HCT116 (cell line): ENCODE data around the gene TFDP1. TPM values are rescaled to one million over a fixed set of nuclear protein-coding genes. Genes with fewer than 3 reads are reported as not detected.

Source experiments
- ATAC-seq: fragments of 200-7000 bp; cut with Tn5 transposase; 2 replicates; pipeline ENCODE4 v1.9.1; 2020; ENCODE audit warnings: mild to moderate bottlenecking, moderate library complexity
- BruUV-seq: library from RNA; stranded (reverse); fragments of 400-500 nt; replicated peaks from 2 replicates; lab custom pipeline; 2021; lab: Mats Ljungman, UMichigan
- CTCF ChIA-PET: fragments of 300-600 bp; sonication (Branson Sonifier 250); formaldehyde crosslinking; loops from one replicate; lab custom pipeline; 2021; ENCODE audit warnings: antibody characterized with exemption; lab: Charles Lee
- POLR2A ChIA-PET: fragments of 300-600, 350-600 bp; sonication (Branson Sonifier 250); formaldehyde crosslinking; loops from one replicate; lab custom pipeline; 2021; ENCODE audit warnings: antibody characterized with exemption; lab: Charles Lee
- RAD21 ChIA-PET, 2 experiments: fragments of 300-600 bp; sonication (Branson Sonifier 250); formaldehyde crosslinking; loops; one replicate each; lab custom pipeline; 2023; ENCODE audit warnings: low total read pairs in 2 of 2; ENCODE audit not compliant: uncharacterized antibody in 2 of 2, unreplicated experiment in 2 of 2, low non-redundant PET in 1 of 2; lab: Charles Lee
- DNase-seq: peaks from one replicate; pipeline ENCODE4 v3.0.0-alpha.2; 2010; ENCODE audit warnings: low read depth, low spot score
- H2AFZ ChIP-seq: fragments of 200-600 bp; shearing (Covaris generic), sonication (generic); 2 replicates; pipeline ENCODE4 v1.6.1; 2017; ENCODE audit warnings: low read depth, mixed run types, mixed read lengths, antibody characterized with exemption, low read length; ENCODE audit not compliant: poor library complexity, severe bottlenecking
- H3K27ac ChIP-seq: 2 replicates; pipeline ENCODE4 v1.5.1; 2012; ENCODE audit warnings: low read depth, low read length
- H3K27me3 ChIP-seq: fragments of 200-600 bp; sonication (generic); 2 replicates; pipeline ENCODE4 v1.6.1; 2016; ENCODE audit warnings: mixed run types, low read length, mixed read lengths; ENCODE audit not compliant: insufficient read depth
- H3K36me3 ChIP-seq, 2 experiments: fragments of 200-500 bp in 1 of 2; fragments of 200-600 bp in 1 of 2; sonication (Bioruptor generic) in 1 of 2; sonication (generic) in 1 of 2; 2 replicates each; pipeline versions ENCODE4 v1.5.1 to v1.6.1; 2014 to 2016; ENCODE audit warnings: low read length in 2 of 2, inconsistent platforms in 1 of 2, mixed read lengths in 1 of 2, mixed run types in 1 of 2; ENCODE audit not compliant: insufficient read depth in 2 of 2, control insufficient read depth in 1 of 2
- H3K4me1 ChIP-seq, 2 experiments: fragments of 200-600 bp in 1 of 2; sonication (generic) in 1 of 2; 2 replicates each; pipeline versions ENCODE4 v1.5.1 to v1.6.1; 2012 to 2017; ENCODE audit warnings: low read length in 2 of 2, inconsistent platforms in 1 of 2, mild to moderate bottlenecking in 1 of 2, mixed read lengths in 1 of 2, mixed run types in 1 of 2, moderate library complexity in 1 of 2; ENCODE audit not compliant: insufficient read depth in 2 of 2, control insufficient read depth in 1 of 2
- H3K4me2 ChIP-seq: fragments of 200-600 bp; sonication (generic); 2 replicates; pipeline ENCODE4 v1.6.1; 2017; ENCODE audit warnings: mixed run types, low read length, mixed read lengths
- H3K4me3 ChIP-seq, 2 experiments: fragments of 200-600 bp in 1 of 2; sonication (generic) in 1 of 2; replicated peaks in 1 of 2; 2 replicates each; pipeline ENCODE4 v1.5.1; 2011 to 2016; ENCODE audit warnings: low read length in 2 of 2, control low read depth in 1 of 2, low read depth in 1 of 2, mild to moderate bottlenecking in 1 of 2, mixed read lengths in 1 of 2, mixed run types in 1 of 2
- H3K79me2 ChIP-seq: fragments of 200-600 bp; sonication (generic); 2 replicates; pipeline ENCODE4 v1.6.1; 2017; ENCODE audit warnings: mild to moderate bottlenecking, mixed run types, low read length, moderate library complexity, mixed read lengths; ENCODE audit not compliant: insufficient read depth
- H3K9ac ChIP-seq: fragments of 200-600 bp; sonication (generic); 2 replicates; pipeline ENCODE4 v1.6.1; 2016; ENCODE audit warnings: low read length, mixed read lengths
- H3K9me2 ChIP-seq: fragments of 200-600 bp; sonication (generic), shearing (Covaris generic); 2 replicates; pipeline ENCODE4 v1.6.1; 2017; ENCODE audit warnings: mixed run types, mild to moderate bottlenecking, moderate library complexity; ENCODE audit not compliant: insufficient read depth
- H3K9me3 ChIP-seq, 2 experiments: fragments of 200-500 bp in 1 of 2; fragments of 200-600 bp in 1 of 2; sonication (Bioruptor generic) in 1 of 2; sonication (generic) in 1 of 2; 2 replicates each; pipeline ENCODE4 v1.6.1; 2014 to 2017; ENCODE audit warnings: low read length in 2 of 2, mixed read lengths in 2 of 2, inconsistent platforms in 1 of 2, low read depth in 1 of 2, mild to moderate bottlenecking in 1 of 2, mixed run types in 1 of 2, moderate library complexity in 1 of 2; ENCODE audit not compliant: control insufficient read depth in 1 of 2, insufficient read depth in 1 of 2
- H4K20me1 ChIP-seq: fragments of 200-600 bp; sonication (generic), shearing (Covaris generic); 2 replicates; pipeline ENCODE4 v1.6.1; 2017; ENCODE audit warnings: mixed run types, mild to moderate bottlenecking, moderate library complexity; ENCODE audit not compliant: insufficient read depth
- CBX3 ChIP-seq: IDR thresholded peaks from 2 replicates; pipeline ENCODE4 v1.6.1; 2012; ENCODE audit warnings: low read depth
- EGR1 ChIP-seq: IDR thresholded peaks from 2 replicates; pipeline ENCODE4 v1.6.1; 2012; ENCODE audit warnings: low read depth
- EZH2 ChIP-seq: fragments of 200-600 bp; sonication (generic); IDR thresholded peaks from 2 replicates; pipeline ENCODE4 v1.6.1; 2017; ENCODE audit warnings: antibody characterized with exemption, mixed run types
- POLR2A ChIP-seq: IDR thresholded peaks from 2 replicates; pipeline ENCODE4 v1.7.0; 2011; ENCODE audit warnings: borderline replicate concordance; ENCODE audit not compliant: insufficient read depth, insufficient read length; ENCODE audit errors: extremely low read depth
- RAD21 ChIP-seq: IDR thresholded peaks from 2 replicates; pipeline ENCODE4 v1.6.1; 2012; ENCODE audit warnings: low read depth, mild to moderate bottlenecking
- SIN3A ChIP-seq: IDR thresholded peaks from 2 replicates; pipeline ENCODE4 v1.6.1; 2012; ENCODE audit warnings: low read depth
- SRF ChIP-seq: IDR thresholded peaks from 2 replicates; pipeline ENCODE4 v1.6.1; 2012; ENCODE audit warnings: low read depth
- TCF7L2 ChIP-seq: IDR thresholded peaks from 2 replicates; pipeline ENCODE4 v1.7.0; 2011; ENCODE audit warnings: borderline replicate concordance, inconsistent platforms; ENCODE audit not compliant: insufficient read depth, insufficient read length; ENCODE audit errors: extremely low read depth
- ZBTB33 ChIP-seq: IDR thresholded peaks from 2 replicates; pipeline ENCODE4 v1.6.1; 2011; ENCODE audit warnings: mild to moderate bottlenecking, low read length, moderate library complexity; ENCODE audit not compliant: insufficient replicate concordance; ENCODE audit errors: extremely low read depth
- ZNF274 ChIP-seq: fragments of 200-500 bp; sonication (Bioruptor generic); IDR thresholded peaks from 2 replicates; pipeline ENCODE4 v1.6.1; 2014; ENCODE audit warnings: mild to moderate bottlenecking, low read depth, low read length, inconsistent platforms
- intact Hi-C: fragments of 100-400 bp; cut with micrococcal nuclease; formaldehyde crosslinking; loops from 2 replicates; pipeline ENCODE4 v1.10.0; 2022
- total RNA-seq: library from RNA; stranded (reverse); gene quantifications from one replicate; pipeline ENCODE4 v1.2.1, GENCODE V29; 2021; ENCODE audit not compliant: unreplicated experiment
- TF ChIP-seq, protein P1 (sequence below), 3 experiments: fragments of 200-600 bp in 1 of 3; sonication (generic) in 1 of 3; IDR thresholded peaks in 2 of 3; conservative IDR thresholded peaks in 1 of 3; 2 replicates each; pipeline ENCODE4 v1.5.1; 2012 to 2017; ENCODE audit warnings: low read depth in 2 of 3, low read length in 2 of 3, antibody characterized with exemption in 1 of 3, borderline replicate concordance in 1 of 3, control low read depth in 1 of 3, mild to moderate bottlenecking in 1 of 3, mixed read lengths in 1 of 3, mixed run types in 1 of 3, moderate library complexity in 1 of 3; ENCODE audit not compliant: insufficient read depth in 1 of 3
- TF ChIP-seq, protein P2 (sequence below): IDR thresholded peaks from 2 replicates; pipeline ENCODE4 v1.6.1; 2012; ENCODE audit warnings: low read depth

Gene TFDP1
- total RNA-seq, 1 experiment from 2014 or later: 169 TPM

DNA sequence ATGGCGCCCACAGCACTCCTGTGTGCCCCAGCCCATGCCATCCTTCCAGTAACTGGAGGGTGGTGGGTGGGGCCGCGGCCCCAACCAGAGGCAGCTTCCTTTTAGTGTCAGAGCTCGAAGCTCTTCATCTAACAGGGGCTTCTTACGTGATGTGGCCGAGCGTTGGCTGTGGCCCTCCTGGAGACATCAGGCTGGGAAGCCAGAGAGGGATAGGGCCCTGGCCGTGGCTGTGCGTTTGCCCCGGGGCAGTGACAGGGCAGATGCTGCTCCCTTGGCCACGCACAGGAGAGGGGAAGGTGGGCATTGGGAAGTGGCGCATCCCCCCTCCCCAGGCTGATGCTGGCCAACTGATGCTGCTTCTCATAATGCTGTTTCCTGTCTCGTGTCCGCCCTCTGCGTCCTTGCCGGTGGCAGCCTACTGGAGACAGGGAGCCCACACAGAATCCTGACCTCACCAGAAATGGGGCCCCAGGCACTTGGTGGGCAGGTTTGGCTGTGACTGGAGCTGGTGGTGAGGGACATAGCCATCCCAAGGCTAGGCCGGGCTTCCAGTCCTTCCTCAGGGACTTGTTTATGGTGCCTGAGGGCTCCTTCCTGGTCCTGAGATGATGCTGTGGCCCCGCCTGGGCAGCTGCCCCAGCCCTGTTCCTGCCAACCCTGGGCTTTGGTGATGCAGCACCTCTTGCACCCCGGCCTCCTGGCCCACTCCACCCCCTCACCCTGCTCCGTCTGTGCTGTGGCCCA is 39.1 kb downstream of the TFDP1 start:
- intact Hi-C loops: no loop called here
- Histone ChIP-seq H3K4me2 (no peak overlapping the region), H3K4me3 (no peak overlapping the region), H3K27ac (no peak overlapping the region; the same call in 1 of the 2 replicates), H3K9me3 (no peaks in the 10 kb centered on the region), H3K4me1 (no peaks in the 10 kb centered on the region), H4K20me1 (peaks cover 9% of the 10 kb centered on the region; the same call in 1 of the 2 replicates), H3K36me3 (peaks cover 17 to 44% of the 10 kb centered on the region in 2 experiments), H2AFZ (no peak overlapping the region), H3K79me2 (peaks cover 97% of the 10 kb centered on the region), H3K27me3 (no peaks in the 10 kb centered on the region), H3K9me2 (no peaks in the 10 kb centered on the region), H3K9ac (no peak overlapping the region)
- POLR2A ChIA-PET: no interaction called here
- DNase-seq (no peak), ATAC-seq (no peak)
- CTCF ChIA-PET: no interaction called here
- TF ChIP-seq, protein P1, sequence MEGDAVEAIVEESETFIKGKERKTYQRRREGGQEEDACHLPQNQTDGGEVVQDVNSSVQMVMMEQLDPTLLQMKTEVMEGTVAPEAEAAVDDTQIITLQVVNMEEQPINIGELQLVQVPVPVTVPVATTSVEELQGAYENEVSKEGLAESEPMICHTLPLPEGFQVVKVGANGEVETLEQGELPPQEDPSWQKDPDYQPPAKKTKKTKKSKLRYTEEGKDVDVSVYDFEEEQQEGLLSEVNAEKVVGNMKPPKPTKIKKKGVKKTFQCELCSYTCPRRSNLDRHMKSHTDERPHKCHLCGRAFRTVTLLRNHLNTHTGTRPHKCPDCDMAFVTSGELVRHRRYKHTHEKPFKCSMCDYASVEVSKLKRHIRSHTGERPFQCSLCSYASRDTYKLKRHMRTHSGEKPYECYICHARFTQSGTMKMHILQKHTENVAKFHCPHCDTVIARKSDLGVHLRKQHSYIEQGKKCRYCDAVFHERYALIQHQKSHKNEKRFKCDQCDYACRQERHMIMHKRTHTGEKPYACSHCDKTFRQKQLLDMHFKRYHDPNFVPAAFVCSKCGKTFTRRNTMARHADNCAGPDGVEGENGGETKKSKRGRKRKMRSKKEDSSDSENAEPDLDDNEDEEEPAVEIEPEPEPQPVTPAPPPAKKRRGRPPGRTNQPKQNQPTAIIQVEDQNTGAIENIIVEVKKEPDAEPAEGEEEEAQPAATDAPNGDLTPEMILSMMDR (IDR thresholded peaks at IDR 0.05 in 2 of 3, conservative IDR thresholded peaks at IDR 0.05 in 1 of 3; ENCODE audit: borderline replicate concordance in 1 of 3, insufficient read depth in 1 of 3, low read depth in 2 of 3, low read length in 2 of 3): no peak
- TF ChIP-seq, protein P2, sequence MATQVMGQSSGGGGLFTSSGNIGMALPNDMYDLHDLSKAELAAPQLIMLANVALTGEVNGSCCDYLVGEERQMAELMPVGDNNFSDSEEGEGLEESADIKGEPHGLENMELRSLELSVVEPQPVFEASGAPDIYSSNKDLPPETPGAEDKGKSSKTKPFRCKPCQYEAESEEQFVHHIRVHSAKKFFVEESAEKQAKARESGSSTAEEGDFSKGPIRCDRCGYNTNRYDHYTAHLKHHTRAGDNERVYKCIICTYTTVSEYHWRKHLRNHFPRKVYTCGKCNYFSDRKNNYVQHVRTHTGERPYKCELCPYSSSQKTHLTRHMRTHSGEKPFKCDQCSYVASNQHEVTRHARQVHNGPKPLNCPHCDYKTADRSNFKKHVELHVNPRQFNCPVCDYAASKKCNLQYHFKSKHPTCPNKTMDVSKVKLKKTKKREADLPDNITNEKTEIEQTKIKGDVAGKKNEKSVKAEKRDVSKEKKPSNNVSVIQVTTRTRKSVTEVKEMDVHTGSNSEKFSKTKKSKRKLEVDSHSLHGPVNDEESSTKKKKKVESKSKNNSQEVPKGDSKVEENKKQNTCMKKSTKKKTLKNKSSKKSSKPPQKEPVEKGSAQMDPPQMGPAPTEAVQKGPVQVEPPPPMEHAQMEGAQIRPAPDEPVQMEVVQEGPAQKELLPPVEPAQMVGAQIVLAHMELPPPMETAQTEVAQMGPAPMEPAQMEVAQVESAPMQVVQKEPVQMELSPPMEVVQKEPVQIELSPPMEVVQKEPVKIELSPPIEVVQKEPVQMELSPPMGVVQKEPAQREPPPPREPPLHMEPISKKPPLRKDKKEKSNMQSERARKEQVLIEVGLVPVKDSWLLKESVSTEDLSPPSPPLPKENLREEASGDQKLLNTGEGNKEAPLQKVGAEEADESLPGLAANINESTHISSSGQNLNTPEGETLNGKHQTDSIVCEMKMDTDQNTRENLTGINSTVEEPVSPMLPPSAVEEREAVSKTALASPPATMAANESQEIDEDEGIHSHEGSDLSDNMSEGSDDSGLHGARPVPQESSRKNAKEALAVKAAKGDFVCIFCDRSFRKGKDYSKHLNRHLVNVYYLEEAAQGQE: no peak
- TF ChIP-seq CBX3 (no peak), SIN3A (no peak), TCF7L2 (no peak), EGR1 (no peak), POLR2A (no peak), ZNF274 (no peak), EZH2 (no peak), RAD21 (no peak), SRF (no peak), ZBTB33 (no peak)
- RAD21 ChIA-PET: no interaction called here
- BruUV-seq: no TSS peak
